SK-N-SH treated with all-trans-retinoic acid at 6 μM for 48 hours (cell line): ENCODE results near the gene KLHL17.

Source experiments
- ATAC-seq: fragments of 200-7000 bp; cut with Tn5 transposase; 3 replicates; pipeline ENCODE4 v1.9.1; 2020; ENCODE audit warnings: mild to moderate bottlenecking, moderate library complexity
- ARNTL ChIP-seq: fragments of 450-650 bp; formaldehyde crosslinking; IDR thresholded peaks from 2 replicates; pipeline ENCODE4 v1.5.0; 2020; ENCODE audit warnings: low read depth, mild to moderate bottlenecking, moderate library complexity, borderline replicate concordance
- BACH2 ChIP-seq: fragments of 250-450 bp; sonication (Bioruptor Pico); IDR thresholded peaks from 2 replicates; pipeline ENCODE4 v1.9.0; 2021; ENCODE audit warnings: mild to moderate bottlenecking, borderline replicate concordance
- CSDC2 ChIP-seq: fragments of 250-450 bp; sonication (Bioruptor Pico); IDR thresholded peaks from 2 replicates; pipeline ENCODE4 v1.5.0; 2020; ENCODE audit warnings: mild to moderate bottlenecking, moderate library complexity
- ESRRG ChIP-seq: fragments of 250-450 bp; sonication (Bioruptor Pico); IDR thresholded peaks from 2 replicates; pipeline ENCODE4 v1.6.1; 2021; ENCODE audit warnings: mild to moderate bottlenecking
- GLIS3 ChIP-seq: fragments of 250-450 bp; sonication (Bioruptor Pico); IDR thresholded peaks from 2 replicates; pipeline ENCODE4 v1.5.0; 2020; ENCODE audit warnings: mild to moderate bottlenecking, moderate library complexity
- ISL1 ChIP-seq: fragments of 250-450 bp; sonication (Bioruptor Pico); IDR thresholded peaks from 2 replicates; pipeline ENCODE4 v2.1.2; 2022; ENCODE audit warnings: mild to moderate bottlenecking, moderate library complexity
- OSR1 ChIP-seq: fragments of 250-450 bp; sonication (Bioruptor Pico); IDR thresholded peaks from 2 replicates; pipeline ENCODE4 v1.8.0; 2022; ENCODE audit warnings: moderate library complexity, mild to moderate bottlenecking, inconsistent platforms
- PPARA ChIP-seq: fragments of 250-450 bp; sonication (Bioruptor Pico); IDR thresholded peaks from 2 replicates; pipeline ENCODE4 v1.5.0; 2020; ENCODE audit warnings: mild to moderate bottlenecking, borderline replicate concordance
- RARB ChIP-seq: fragments of 250-450 bp; sonication (Bioruptor Pico); IDR thresholded peaks from 2 replicates; pipeline ENCODE4 v1.8.0; 2021; ENCODE audit warnings: mild to moderate bottlenecking, moderate library complexity
- SNAI2 ChIP-seq: fragments of 250-450 bp; sonication (Bioruptor Pico); IDR thresholded peaks from 2 replicates; pipeline ENCODE4 v1.5.0; 2020; ENCODE audit warnings: mild to moderate bottlenecking, moderate library complexity
- TCF4 ChIP-seq: fragments of 250-450 bp; sonication (Bioruptor Pico); IDR thresholded peaks from 2 replicates; pipeline ENCODE4 v1.8.0; 2021; ENCODE audit warnings: mild to moderate bottlenecking, moderate library complexity, borderline replicate concordance
- TOX ChIP-seq: fragments of 250-450 bp; sonication (Bioruptor Pico); IDR thresholded peaks from 2 replicates; pipeline ENCODE4 v1.8.0; 2021; ENCODE audit warnings: mild to moderate bottlenecking, moderate library complexity, borderline replicate concordance
- ZC3H10 ChIP-seq: fragments of 250-450 bp; sonication (Bioruptor Pico); IDR thresholded peaks from 2 replicates; pipeline ENCODE4 v1.5.1; 2021; ENCODE audit warnings: mild to moderate bottlenecking, moderate library complexity
- ZFP3 ChIP-seq: fragments of 250-450 bp; sonication (Bioruptor Pico); IDR thresholded peaks from 2 replicates; pipeline ENCODE4 v1.5.0; 2020; ENCODE audit warnings: mild to moderate bottlenecking, moderate library complexity
- ZFP30 ChIP-seq: fragments of 450-650 bp; formaldehyde crosslinking; IDR thresholded peaks from 2 replicates; pipeline ENCODE4 v1.5.0; 2022; ENCODE audit warnings: mild to moderate bottlenecking, moderate library complexity
- ZNF565 ChIP-seq: fragments of 450-650 bp; formaldehyde crosslinking; conservative IDR thresholded peaks from 2 replicates; pipeline ENCODE4 v1.5.0; 2020; ENCODE audit warnings: low read depth, mild to moderate bottlenecking, moderate library complexity
- ZNF70 ChIP-seq: fragments of 450-650 bp; formaldehyde crosslinking; IDR thresholded peaks from 2 replicates; pipeline ENCODE4 v1.5.0; 2020; ENCODE audit warnings: mild to moderate bottlenecking, moderate library complexity
- TF ChIP-seq, protein P1 (sequence below): fragments of 250-450 bp; sonication (Bioruptor Pico); IDR thresholded peaks from 2 replicates; pipeline ENCODE4 v1.5.1; 2021; ENCODE audit warnings: mild to moderate bottlenecking, moderate library complexity
- TF ChIP-seq, protein P2 (sequence below): fragments of 250-450 bp; sonication (Bioruptor Pico); IDR thresholded peaks from 2 replicates; pipeline ENCODE4 v1.5.0; 2020; ENCODE audit warnings: mild to moderate bottlenecking, moderate library complexity
- TF ChIP-seq, protein P3 (sequence below): fragments of 250-450 bp; sonication (Bioruptor Pico); IDR thresholded peaks from 2 replicates; pipeline ENCODE4 v1.5.1; 2020; ENCODE audit warnings: low read depth, mild to moderate bottlenecking, moderate library complexity

The KLHL17 gene

DNA sequence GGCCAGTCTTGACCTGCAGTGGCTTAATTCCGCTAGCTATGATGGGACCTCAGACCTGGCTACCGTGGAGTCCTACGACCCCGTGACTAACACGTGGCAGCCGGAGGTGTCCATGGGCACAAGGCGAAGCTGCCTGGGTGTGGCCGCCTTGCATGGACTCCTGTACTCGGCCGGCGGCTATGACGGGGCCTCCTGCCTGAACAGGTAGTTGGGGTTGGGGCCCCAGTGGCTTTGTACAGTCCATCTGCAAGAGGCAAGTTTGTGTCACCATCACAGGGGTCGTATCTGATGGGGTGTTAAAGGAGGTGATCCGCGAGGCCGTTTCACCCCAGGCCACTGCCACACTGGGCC lies 2.9 kb downstream of the KLHL17 start:
- TF ChIP-seq BACH2 (CRISPR knock-in tag) (no peak), CSDC2 (CRISPR knock-in tag) (no peak), ZC3H10 (no peak), ZNF70 (CRISPR knock-in tag) (no peak), ZFP3 (no peak), SNAI2 (CRISPR knock-in tag) (no peak), RARB (CRISPR knock-in tag) (no peak), OSR1 (CRISPR knock-in tag) (no peak), ZNF565 (no peak), ESRRG (no peak), PPARA (CRISPR knock-in tag) (no peak)
- TF ChIP-seq, protein P1, sequence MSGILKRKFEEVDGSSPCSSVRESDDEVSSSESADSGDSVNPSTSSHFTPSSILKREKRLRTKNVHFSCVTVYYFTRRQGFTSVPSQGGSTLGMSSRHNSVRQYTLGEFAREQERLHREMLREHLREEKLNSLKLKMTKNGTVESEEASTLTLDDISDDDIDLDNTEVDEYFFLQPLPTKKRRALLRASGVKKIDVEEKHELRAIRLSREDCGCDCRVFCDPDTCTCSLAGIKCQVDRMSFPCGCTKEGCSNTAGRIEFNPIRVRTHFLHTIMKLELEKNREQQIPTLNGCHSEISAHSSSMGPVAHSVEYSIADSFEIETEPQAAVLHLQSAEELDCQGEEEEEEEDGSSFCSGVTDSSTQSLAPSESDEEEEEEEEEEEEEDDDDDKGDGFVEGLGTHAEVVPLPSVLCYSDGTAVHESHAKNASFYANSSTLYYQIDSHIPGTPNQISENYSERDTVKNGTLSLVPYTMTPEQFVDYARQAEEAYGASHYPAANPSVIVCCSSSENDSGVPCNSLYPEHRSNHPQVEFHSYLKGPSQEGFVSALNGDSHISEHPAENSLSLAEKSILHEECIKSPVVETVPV (CRISPR knock-in tag) = no peak
- TF ChIP-seq, all 23 proteins: peak for 0
- no peak for ATAC-seq

DNA sequence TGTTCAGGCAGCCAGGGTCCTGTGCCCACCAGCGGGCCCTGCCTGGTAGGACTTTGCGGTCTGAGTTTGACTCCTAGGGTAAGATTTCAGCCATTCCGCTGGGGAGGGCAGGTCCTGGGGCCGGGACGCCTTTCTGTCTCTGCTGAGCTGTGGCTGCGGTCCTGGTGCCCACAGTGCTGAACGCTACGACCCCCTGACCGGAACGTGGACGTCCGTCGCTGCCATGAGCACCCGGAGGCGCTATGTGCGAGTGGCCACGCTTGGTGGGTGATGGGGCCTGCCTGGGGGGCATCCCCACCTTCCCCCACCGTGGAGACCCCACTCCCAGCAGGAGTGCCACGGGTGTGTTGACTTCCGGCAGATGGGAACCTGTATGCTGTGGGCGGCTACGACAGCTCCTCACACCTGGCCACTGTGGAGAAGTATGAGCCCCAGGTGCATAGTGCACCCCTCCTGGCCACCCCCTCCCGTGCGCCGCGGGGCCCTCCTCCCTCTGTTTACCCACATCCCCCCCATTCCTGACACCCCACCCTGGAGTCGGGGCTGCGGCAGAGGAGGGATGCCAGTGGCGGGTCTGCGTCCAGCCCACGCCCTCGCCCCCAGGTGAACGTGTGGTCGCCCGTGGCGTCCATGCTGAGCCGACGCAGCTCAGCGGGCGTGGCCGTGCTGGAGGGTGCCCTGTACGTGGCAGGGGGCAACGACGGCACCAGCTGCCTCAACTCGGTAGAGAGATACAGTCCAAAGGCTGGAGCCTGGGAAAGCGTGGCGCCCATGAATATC lies 3.6 kb downstream of the KLHL17 start:
- no peak for ATAC-seq
- TF ChIP-seq GLIS3 (CRISPR knock-in tag) = no peak
- no peak for TF ChIP-seq ZFP3
- TF ChIP-seq ZNF70 (CRISPR knock-in tag) = no peak
- no peak for TF ChIP-seq TOX (CRISPR knock-in tag)
- TF ChIP-seq ESRRG = no peak
- TF ChIP-seq, protein P2, sequence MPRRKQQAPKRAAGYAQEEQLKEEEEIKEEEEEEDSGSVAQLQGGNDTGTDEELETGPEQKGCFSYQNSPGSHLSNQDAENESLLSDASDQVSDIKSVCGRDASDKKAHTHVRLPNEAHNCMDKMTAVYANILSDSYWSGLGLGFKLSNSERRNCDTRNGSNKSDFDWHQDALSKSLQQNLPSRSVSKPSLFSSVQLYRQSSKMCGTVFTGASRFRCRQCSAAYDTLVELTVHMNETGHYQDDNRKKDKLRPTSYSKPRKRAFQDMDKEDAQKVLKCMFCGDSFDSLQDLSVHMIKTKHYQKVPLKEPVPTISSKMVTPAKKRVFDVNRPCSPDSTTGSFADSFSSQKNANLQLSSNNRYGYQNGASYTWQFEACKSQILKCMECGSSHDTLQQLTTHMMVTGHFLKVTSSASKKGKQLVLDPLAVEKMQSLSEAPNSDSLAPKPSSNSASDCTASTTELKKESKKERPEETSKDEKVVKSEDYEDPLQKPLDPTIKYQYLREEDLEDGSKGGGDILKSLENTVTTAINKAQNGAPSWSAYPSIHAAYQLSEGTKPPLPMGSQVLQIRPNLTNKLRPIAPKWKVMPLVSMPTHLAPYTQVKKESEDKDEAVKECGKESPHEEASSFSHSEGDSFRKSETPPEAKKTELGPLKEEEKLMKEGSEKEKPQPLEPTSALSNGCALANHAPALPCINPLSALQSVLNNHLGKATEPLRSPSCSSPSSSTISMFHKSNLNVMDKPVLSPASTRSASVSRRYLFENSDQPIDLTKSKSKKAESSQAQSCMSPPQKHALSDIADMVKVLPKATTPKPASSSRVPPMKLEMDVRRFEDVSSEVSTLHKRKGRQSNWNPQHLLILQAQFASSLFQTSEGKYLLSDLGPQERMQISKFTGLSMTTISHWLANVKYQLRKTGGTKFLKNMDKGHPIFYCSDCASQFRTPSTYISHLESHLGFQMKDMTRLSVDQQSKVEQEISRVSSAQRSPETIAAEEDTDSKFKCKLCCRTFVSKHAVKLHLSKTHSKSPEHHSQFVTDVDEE (CRISPR knock-in tag) = no peak
- TF ChIP-seq TCF4 (CRISPR knock-in tag) = no peak
- TF ChIP-seq BACH2 (CRISPR knock-in tag) = no peak
- TF ChIP-seq ARNTL (CRISPR knock-in tag) = no peak
- TF ChIP-seq ZNF565 = no peak
- no peak for TF ChIP-seq SNAI2 (CRISPR knock-in tag)
- TF ChIP-seq RARB (CRISPR knock-in tag) = no peak

DNA sequence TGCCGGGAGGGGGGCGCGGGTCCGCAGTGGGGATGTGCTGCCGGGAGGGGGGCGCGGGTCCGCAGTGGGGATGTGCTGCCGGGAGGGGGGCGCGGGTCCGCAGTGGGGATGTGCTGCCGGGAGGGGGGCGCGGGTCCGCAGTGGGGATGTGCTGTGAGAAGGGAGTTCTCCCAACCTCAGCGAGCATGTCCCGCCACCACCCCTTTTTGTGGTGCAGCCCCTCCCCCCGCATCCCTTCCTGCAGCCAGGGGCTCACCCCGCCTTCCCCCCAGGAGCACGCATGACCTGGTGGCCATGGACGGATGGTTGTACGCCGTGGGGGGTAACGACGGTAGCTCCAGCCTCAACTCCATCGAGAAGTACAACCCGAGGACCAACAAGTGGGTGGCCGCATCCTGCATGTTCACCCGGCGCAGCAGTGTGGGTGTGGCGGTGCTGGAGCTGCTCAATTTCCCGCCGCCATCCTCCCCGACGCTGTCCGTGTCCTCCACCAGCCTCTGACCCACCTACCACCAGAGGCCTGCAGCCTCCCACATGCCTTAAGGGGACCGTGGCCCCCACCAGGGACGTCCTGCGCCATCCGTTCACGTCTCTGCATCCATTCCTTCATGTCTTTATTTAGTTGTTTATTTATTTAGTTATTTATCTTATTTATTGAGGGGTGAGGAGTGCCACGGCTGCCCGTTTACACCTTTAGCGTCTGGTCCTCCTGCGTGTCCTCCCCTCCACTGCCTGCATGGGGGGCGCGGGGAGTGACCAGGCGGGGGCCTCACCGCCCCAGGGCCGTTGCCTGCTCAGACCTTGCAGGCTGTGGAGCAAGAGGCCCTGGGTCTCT lies 4.5 kb downstream of the KLHL17 start:
- TF ChIP-seq RARB (CRISPR knock-in tag) (no peak), TOX (CRISPR knock-in tag) (no peak), ISL1 (CRISPR knock-in tag) (no peak), CSDC2 (CRISPR knock-in tag) (no peak), BACH2 (CRISPR knock-in tag) (no peak), ZC3H10 (no peak), ZNF565 (no peak), ZNF70 (CRISPR knock-in tag) (no peak), ZFP30 (no peak), GLIS3 (CRISPR knock-in tag) (no peak)
- TF ChIP-seq, protein P2 (CRISPR knock-in tag) = no peak
- TF ChIP-seq, protein P3, sequence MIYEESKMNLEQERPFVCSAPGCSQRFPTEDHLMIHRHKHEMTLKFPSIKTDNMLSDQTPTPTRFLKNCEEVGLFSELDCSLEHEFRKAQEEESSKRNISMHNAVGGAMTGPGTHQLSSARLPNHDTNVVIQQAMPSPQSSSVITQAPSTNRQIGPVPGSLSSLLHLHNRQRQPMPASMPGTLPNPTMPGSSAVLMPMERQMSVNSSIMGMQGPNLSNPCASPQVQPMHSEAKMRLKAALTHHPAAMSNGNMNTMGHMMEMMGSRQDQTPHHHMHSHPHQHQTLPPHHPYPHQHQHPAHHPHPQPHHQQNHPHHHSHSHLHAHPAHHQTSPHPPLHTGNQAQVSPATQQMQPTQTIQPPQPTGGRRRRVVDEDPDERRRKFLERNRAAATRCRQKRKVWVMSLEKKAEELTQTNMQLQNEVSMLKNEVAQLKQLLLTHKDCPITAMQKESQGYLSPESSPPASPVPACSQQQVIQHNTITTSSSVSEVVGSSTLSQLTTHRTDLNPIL (CRISPR knock-in tag) = no peak
- TF ChIP-seq, protein P1 (CRISPR knock-in tag) = no peak
- TF ChIP-seq, all 23 proteins: peak for 0
- no peak for ATAC-seq
